ENCODE measurements around the gene PITPNM3.

DNA sequence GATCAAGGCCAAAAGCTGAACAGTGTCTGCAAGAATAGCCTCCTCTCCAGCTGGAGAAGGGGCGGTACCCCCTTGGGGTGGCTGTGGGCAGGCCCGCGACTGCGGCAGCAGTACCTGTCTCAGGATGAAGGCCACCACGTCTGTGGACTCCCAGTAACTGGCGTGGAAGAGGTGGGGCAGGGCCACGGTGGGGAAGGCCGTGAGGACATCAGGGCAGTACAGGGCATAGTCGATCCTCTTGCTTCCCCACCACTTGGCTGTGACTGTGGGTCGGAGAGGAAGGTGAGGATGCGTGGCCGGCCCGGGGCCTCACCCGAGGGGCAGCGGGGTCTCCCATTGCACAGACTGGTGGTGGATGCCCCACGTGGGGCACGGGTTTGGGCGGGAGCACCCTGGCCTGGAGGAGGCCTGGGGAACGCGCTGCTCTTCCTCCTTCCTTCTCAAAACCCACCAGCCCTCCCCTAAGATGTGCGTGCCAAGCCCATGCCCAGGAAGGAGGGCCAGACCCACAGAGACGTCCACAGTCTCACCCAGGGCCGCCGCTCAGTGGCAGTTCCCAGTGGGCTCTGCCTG is 86.1 kb downstream of the PITPNM3 start:
- TF ChIP-seq, protein P1, sequence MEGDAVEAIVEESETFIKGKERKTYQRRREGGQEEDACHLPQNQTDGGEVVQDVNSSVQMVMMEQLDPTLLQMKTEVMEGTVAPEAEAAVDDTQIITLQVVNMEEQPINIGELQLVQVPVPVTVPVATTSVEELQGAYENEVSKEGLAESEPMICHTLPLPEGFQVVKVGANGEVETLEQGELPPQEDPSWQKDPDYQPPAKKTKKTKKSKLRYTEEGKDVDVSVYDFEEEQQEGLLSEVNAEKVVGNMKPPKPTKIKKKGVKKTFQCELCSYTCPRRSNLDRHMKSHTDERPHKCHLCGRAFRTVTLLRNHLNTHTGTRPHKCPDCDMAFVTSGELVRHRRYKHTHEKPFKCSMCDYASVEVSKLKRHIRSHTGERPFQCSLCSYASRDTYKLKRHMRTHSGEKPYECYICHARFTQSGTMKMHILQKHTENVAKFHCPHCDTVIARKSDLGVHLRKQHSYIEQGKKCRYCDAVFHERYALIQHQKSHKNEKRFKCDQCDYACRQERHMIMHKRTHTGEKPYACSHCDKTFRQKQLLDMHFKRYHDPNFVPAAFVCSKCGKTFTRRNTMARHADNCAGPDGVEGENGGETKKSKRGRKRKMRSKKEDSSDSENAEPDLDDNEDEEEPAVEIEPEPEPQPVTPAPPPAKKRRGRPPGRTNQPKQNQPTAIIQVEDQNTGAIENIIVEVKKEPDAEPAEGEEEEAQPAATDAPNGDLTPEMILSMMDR (IDR thresholded peaks at IDR 0.05) = no peak
- TF ChIP-seq POLR2A (IDR thresholded peaks at IDR 0.05) = no peak
- no peak for TF ChIP-seq POLR2AphosphoS5 (IDR thresholded peaks at IDR 0.05)
